Smooth muscle cell (in vitro differentiated cells): ENCODE measurements around the gene WBP2. TPM values are rescaled to one million over a fixed set of nuclear protein-coding genes. Genes with fewer than 3 reads are reported as not detected.

ENCODE experiments used
- DNase-seq: peaks from one replicate; lab custom pipeline; 2025; ENCODE audit not compliant: unreplicated experiment; lab: John Stamatoyannopoulos, UW
- H2AFZ ChIP-seq: fragments of 200-600 bp; sonication (generic); 2 replicates; pipeline ENCODE4 v1.6.0; 2016; ENCODE audit warnings: antibody characterized with exemption, low read depth, mild to moderate bottlenecking
- H3F3A ChIP-seq: fragments of 200-600 bp; sonication (generic); 2 replicates; pipeline ENCODE4 v1.6.0; 2017; ENCODE audit warnings: antibody characterized with exemption, low read depth
- H3K27ac ChIP-seq: fragments of 200-600 bp; sonication (generic); 2 replicates; pipeline ENCODE4 v1.5.1; 2016; ENCODE audit warnings: low read depth, mild to moderate bottlenecking
- H3K27me3 ChIP-seq: fragments of 200-600 bp; sonication (generic); 2 replicates; pipeline ENCODE4 v1.6.1; 2016; ENCODE audit warnings: low read depth, mild to moderate bottlenecking
- H3K36me3 ChIP-seq: fragments of 200-600 bp; sonication (generic); 2 replicates; pipeline ENCODE4 v1.5.1; 2016; ENCODE audit warnings: low read depth
- H3K4me1 ChIP-seq: fragments of 200-600 bp; sonication (generic); 2 replicates; pipeline ENCODE4 v1.5.1; 2016; ENCODE audit warnings: low read depth
- H3K4me2 ChIP-seq: fragments of 200-600 bp; sonication (generic); 2 replicates; pipeline ENCODE4 v1.6.0; 2016; ENCODE audit warnings: mild to moderate bottlenecking
- H3K4me3 ChIP-seq: fragments of 200-600 bp; sonication (generic); 2 replicates; pipeline ENCODE4 v1.5.1; 2016; ENCODE audit warnings: mild to moderate bottlenecking
- H3K79me2 ChIP-seq: fragments of 200-600 bp; sonication (generic); 2 replicates; pipeline ENCODE4 v1.6.0; 2016; ENCODE audit warnings: low read depth, mild to moderate bottlenecking
- H3K9ac ChIP-seq: fragments of 200-600 bp; sonication (generic); 2 replicates; pipeline ENCODE4 v1.6.0; 2016; ENCODE audit warnings: low read depth
- H3K9me3 ChIP-seq: fragments of 200-600 bp; sonication (generic); replicated peaks from 2 replicates; pipeline ENCODE4 v1.5.1; 2016; ENCODE audit warnings: low read depth
- H4K20me1 ChIP-seq: fragments of 200-600 bp; sonication (generic); 2 replicates; pipeline ENCODE4 v1.6.0; 2016; ENCODE audit warnings: low read depth
- CTCF ChIP-seq: fragments of 200-600 bp; sonication (generic); IDR thresholded peaks from 2 replicates; pipeline ENCODE4 v1.5.1; 2017; ENCODE audit warnings: borderline replicate concordance, mild to moderate bottlenecking, antibody characterized with exemption; ENCODE audit not compliant: insufficient read depth, poor library complexity, severe bottlenecking
- WGBS: methylation state at CpG from one replicate; pipeline ENCODE4 v1.1.7; 2016; ENCODE audit warnings: low lambda C conversion rate; 5-methylcytosine and 5-hydroxymethylcytosine counted together
- polyA plus RNA-seq: library from polyadenylated mRNA; unstranded; fragments of >200 nt; fragmentation: Nextera tagmentation; extraction: Ambion mirVana; gene quantifications from 2 replicates; pipeline ENCODE4 v1.2.1, GENCODE V29; 2016
- total RNA-seq: library from RNA; depleted of rRNA; stranded (reverse); fragments of >200 nt; gene quantifications from 2 replicates; pipeline ENCODE4 v1.2.3, GENCODE V29; 2014

Gene WBP2
- total and polyA plus RNA-seq, 2 experiments from 2014 or later = 26.4 to 91.4 TPM

GRCh38 chr17:75876190-75876937, 21.2 kb upstream of the WBP2 start:
- WGBS = 70% methylated on average over 26 of the region's 26 CpGs
- Histone ChIP-seq H3K9me3 (no peaks in the 10 kb centered on the region), H3F3A (peaks cover 16% of the 10 kb centered on the region), H3K36me3 (no peaks in the 10 kb centered on the region), H3K9ac (peak overlapping the region; percentile 68), H3K4me2 (peak overlapping the region; percentile 88), H3K27ac (peak overlapping the region; percentile 88), H3K4me1 (peaks cover 11% of the 10 kb centered on the region), H3K27me3 (no peaks in the 10 kb centered on the region), H4K20me1 (no peaks in the 10 kb centered on the region), H3K79me2 (no peaks in the 10 kb centered on the region), H2AFZ (no peak overlapping the region), H3K4me3 (peak overlapping the region; percentile 52)
- TF ChIP-seq CTCF = no peak
- DNase-seq = no peak

GRCh38 chr17:75875940-75876189, 20.7 kb upstream of the WBP2 start:
- no peaks in the 10 kb centered on the region for H3K79me2 ChIP-seq
- no peaks in the 10 kb centered on the region for H3K36me3 ChIP-seq
- TF ChIP-seq CTCF = no peak
- H4K20me1 ChIP-seq = no peaks in the 10 kb centered on the region
- no peak overlapping the region for H3K9ac ChIP-seq
- no peak overlapping the region for H3K4me2 ChIP-seq
- 86% methylated on average over 5 of the region's 5 CpGs for WGBS
- H3K27me3 ChIP-seq = no peaks in the 10 kb centered on the region
- H3F3A ChIP-seq = peaks cover 16% of the 10 kb centered on the region
- no peak for DNase-seq
- no peak overlapping the region for H3K4me3 ChIP-seq
- no peaks in the 10 kb centered on the region for H3K9me3 ChIP-seq
- peak overlapping the region; percentile 88 for H3K27ac ChIP-seq
- H3K4me1 ChIP-seq = peaks cover 11% of the 10 kb centered on the region
- H2AFZ ChIP-seq = no peak overlapping the region

GRCh38 chr17:75875182-75875939, 20.2 kb upstream of the WBP2 start:
- Histone ChIP-seq H3K9me3 (no peaks in the 10 kb centered on the region), H3K4me2 (no peak overlapping the region), H4K20me1 (no peaks in the 10 kb centered on the region), H3K4me3 (no peak overlapping the region), H3F3A (peaks cover 16% of the 10 kb centered on the region), H3K36me3 (no peaks in the 10 kb centered on the region), H3K27ac (peak overlapping the region; percentile 88), H2AFZ (no peak overlapping the region), H3K79me2 (no peaks in the 10 kb centered on the region), H3K27me3 (no peaks in the 10 kb centered on the region), H3K9ac (no peak overlapping the region), H3K4me1 (peaks cover 11% of the 10 kb centered on the region)
- no peak for TF ChIP-seq CTCF
- no peak for DNase-seq
- WGBS = 89% methylated on average over 17 of the region's 18 CpGs
